ENCODE results near the gene CSF2RB.

The CSF2RB gene

DNA sequence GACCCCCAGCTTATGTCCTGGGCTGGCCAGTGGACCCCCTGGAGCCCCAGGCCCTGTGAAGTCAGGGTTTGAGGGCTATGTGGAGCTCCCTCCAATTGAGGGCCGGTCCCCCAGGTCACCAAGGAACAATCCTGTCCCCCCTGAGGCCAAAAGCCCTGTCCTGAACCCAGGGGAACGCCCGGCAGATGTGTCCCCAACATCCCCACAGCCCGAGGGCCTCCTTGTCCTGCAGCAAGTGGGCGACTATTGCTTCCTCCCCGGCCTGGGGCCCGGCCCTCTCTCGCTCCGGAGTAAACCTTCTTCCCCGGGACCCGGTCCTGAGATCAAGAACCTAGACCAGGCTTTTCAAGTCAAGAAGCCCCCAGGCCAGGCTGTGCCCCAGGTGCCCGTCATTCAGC lies 24.6 kb downstream of the CSF2RB start:
- DNase-seq: no peak

DNA sequence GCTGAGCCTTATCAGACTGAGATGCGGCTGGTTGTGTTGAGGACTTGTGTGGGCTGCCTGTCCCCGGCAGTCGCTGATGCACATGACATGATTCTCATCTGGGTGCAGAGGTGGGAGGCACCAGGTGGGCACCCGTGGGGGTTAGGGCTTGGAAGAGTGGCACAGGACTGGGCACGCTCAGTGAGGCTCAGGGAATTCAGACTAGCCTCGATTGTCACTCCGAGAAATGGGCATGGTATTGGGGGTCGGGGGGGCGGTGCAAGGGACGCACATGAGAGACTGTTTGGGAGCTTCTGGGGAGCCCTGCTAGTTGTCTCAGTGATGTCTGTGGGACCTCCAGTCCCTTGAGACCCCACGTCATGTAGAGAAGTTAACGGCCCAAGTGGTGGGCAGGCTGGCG lies 25.5 kb downstream of the CSF2RB start:
- no peak for DNase-seq

DNA sequence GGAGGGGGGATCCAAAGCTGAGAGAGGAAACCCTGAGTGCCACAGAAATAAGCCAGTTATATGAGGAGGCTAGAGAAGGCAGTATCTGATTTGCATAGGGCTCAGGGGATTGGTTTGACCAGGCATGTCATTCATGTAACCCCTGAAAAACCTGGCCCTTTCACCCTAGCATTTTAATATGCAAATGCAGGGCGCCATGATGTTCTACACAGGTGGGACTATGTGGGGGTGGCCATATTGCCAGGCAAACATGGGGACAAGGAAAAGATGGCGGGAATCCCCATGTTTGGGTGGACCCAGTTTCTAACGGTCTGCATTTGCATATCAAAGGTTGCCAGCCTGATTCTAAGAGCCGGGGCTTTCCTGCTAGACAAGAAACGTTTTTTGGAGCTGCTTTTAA lies 27.2 kb downstream of the CSF2RB start:
- DNase-seq: no peak

DNA sequence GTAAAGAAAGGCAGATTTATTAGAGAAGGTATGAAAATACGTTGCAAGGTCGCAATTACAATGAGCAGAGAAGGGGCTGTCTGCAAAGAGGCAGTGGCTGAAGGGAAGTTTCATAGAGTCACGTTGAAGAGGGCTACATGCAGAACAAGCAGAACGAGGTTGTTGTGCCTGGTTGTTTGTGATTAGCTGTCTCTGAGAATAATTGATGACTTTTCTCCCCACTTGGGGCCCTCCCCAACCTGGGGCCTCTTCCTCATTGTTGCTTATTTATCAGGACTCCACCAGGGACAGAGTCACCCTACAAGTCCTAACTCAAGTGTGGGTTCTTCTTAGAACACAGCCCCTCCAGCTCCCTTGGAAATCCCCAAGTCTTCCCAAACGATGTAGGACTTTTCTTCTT lies 29.1 kb downstream of the CSF2RB start:
- DNase-seq: no peak

DNA sequence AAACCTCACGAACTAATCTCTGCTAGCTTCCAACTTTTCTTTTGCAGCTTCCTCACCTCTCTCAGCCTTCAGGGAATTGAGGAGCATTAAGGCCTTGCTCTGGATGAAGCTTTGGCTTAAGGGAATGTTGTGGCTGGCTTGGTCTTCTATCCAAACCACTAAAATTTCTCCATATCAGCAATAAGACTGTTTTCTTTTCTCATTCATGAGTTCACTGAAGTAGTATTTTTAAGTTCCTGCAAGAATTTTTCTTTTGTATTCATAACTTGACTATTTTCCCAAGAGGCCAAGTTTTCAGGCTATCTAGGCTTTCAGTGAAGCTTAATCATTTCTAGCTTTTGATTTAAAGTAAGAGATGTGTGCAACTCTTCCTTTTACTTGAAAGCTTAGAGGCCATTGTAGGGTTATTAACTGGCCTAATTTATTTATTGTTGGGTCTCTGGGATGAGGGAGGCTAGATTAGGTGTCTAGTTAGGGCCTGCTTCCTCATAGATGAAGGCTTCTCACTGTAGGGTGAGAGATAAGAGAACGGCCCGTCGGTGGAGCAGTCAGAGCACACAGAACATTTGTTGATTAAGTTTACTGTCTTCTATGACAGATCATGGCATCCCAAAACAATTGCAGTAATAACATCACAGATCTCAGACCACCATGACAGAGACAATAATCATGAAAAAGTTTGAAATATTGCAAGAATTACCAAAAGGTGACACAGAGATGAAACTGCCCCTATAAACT lies 33.2 kb downstream of the CSF2RB start:
- DNase-seq: no peak

DNA sequence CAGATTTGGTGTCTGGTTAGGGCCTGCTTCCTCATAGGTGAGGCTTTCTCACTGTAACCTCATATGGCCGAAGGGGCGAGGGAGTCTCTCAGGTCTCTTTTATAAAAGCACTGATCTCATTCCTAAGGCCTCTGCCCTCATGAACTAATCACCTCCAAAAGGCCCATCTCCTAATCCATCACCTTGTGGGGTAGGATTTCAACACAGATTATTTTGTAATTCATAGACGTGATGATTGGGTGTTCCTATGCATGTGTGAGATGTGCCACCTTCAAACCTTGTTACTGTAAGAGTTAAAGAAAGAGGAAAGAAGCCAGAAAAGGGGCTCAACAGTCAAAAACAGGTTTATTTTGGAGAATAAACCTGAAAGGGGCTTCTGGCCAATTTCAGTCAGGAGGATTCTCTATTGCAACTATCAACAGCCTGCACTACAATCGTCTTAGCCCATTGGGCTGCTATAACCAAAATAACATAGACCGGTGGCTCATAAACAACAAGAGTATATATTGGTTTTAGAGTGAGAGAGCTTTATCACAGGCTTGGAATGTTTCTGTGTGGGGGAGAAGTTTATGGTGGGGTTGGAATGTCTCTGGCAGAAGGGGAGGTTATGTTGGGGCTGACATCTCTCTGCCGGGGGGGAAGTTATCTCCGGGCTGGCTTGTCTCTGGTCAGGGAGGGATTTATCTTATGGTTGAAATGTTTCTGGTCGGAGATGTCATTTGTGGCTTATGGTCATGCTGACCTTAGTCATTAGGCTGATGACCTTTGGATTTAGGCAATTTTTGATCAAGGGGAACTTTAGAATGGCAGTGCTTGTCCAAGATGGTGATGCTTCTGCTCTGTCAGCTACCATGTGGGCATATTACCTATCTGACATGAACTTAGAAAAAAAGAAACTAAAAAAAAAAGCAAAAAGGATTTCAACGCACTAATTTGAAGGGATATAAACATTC lies 35.1 kb downstream of the CSF2RB start:
- DNase-seq: no peak

DNA sequence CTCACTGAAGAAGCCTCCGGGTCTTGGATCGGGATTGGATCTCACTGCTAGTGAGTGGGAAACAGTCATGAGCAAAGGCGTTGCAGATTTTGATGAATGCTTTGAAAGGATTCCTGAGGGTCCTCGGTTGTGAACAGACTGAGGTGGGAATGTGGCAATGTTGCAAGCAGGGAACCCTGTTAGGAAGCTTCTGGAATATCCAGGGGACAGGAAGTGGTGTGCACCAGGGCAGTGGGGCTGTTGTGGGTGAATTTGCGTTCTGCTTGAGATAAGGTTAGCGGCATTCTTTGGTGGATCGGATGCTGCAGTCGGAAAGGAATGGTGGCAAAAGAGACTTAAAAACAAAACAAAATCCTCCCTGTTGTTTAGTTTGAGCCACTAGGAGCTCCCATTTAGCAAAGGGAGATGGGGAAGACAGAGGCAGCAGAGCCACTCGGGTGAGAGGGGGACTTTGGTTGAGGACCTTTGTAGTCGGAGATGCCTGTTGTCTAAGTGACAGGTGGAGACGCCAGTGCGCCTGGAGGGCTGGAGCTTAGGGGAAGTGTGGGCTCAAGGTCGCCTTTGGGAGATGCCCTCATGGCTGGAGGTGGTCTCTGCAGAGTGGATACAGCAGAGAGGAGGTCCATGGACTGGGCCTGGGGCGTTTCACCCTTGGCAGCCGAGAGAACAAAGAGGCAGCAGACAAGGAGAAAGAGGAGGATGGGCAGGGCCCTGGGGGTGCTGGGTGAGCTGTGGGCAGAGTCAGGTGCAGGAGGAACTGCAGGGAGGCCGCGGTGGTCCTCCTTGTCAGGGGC lies 37.6 kb downstream of the CSF2RB start:
- no peak for DNase-seq

DNA sequence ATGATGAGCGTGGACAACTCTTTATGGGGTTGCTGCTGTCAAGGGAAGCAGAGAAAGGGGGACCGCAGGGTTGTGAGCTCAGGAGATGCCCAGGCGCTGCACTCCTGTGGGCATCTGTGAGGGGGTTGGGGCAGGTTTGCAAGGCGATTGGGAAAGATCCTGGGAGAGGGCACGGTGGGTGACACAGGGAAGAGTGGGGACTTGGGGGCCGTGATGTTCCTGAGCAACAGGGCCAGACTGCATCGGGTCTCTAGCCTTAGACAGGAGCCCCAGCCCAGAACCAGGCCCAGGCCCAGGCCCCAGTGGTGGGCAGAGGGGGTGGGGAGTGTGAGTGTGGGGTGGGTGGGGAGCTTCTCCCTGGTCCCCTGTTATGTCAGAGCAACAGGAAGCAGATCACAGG lies 38.3 kb downstream of the CSF2RB start:
- no peak for DNase-seq

DNA sequence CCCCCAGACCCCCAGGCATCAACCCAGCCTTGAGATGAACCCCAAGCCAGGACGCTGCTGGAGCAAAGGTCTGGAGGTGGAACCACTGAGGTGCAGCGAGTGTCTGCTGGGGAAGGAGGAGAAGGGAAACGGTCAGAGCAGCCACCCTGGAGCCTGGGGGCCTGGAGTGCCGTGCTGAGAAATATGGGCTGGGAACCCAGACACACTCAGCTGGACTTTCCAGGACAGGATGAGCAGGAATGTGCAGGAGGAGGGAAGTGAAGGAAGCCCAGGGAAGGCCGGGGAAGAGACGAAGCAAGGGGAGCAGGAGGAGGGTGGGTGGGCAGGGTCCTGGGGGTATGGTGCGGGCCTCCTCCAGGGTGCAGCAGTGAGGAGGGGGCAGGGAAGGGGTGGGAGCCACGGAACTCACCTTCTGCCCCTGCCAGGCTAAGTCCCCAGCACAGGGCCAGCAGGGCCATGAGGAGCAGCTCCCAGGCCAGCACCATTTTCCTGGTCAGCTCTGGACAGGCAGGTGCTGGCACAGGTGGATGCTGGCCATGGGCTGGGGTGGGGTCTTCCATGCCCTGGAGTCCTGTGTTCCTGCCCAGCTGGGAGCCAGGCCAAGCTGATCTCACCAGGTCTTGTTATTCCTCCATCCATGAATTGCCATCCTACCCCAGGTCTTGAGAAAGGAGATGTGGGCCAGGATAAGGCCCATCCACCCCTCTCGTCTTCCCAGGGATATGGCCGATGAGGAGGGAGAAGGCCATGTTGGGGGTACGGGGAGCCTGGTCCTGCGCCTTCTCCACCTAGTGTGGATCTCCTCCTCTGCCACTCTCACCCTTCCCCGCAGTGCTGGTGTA lies 40.0 kb downstream of the CSF2RB start:
- no peak for DNase-seq

DNA sequence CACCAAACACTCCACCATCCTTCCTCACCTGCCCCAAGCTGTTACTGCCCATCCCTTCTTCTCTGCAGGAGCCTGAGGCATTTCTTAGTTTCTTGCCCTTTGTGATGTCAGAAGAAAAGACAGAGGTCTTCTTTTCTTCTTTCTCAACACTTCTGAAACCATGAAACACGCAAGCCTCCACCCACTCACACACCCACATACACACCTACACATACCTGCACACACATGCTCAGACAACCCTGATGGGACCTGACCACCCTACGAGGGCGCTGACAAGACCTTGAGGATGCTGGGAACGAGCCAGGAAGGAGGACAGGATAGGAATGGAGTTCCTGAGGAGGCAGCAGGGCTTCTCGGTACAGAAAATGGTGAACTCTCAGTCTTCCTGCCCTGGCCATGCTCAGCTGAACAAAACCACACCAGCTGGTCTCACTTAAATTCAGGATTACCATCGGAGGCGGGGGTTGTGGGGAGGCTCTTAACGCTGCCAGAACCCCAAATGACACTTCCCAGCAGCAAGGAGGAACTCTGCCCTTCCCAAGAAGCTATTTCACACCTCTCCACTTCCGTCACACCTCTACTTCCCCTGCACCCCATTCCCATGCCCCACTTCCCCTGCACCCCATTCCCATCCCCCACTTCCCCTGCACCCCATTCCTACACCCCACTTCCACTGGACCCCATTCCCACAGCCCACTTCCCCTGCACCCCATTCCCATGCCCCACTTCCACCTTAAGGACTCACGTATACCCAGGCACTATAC lies 41.0 kb downstream of the CSF2RB start:
- DNase-seq: no peak

DNA sequence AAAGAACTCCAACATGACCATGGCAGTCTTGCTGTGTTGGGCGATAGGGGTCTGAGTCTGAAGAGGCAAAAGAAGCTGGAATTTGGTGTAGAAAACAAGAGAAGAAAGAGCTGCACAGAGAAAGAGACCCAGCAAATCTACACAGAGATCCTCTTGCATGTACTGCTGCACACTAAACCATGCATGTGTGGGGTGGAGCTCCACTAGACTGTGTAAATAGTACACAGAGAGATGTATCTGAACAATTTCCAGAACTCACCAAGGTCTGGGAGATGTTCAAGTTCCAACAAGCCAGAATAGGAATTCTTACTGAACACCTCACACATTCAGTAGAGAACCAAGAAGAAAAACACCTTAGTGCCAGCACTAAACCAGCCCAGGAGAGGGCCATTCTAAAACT lies 42.3 kb downstream of the CSF2RB start:
- DNase-seq: no peak

DNA sequence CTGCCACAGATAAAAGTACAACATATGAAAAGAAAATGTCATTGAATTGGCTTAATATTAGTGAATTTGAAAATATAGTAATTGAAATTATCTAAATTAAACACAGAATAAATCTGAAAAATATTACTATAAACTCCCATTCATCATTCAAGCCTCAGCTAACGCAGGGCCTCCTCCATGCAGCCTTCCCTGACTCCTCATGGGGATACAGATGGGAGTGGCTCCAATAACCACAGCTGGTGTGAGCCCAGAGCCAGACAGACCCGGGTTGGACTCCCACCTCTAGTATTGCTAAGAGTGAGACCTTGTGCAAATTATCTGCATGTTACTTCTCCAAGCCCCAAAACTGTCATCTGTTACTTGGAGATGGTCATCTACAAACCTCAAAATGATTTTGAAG lies 44.9 kb downstream of the CSF2RB start:
- DNase-seq: no peak

DNA sequence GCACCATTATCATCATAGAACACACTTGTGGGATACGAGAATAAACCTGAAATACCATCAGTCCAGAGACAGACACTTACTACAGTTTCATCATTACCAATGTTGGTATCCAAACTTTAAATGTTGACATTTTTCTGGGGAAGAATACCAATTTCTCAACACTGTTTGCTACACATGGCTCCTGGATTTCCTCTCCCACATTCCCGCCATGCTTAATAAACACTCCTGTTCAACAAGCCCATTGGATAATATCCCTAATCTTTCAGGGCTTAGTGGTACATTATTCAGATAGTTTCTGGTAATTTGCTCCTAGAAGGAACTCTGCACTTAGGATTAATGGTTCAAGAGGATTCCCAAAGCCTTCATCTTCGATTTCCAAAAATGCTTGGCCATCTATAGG lies 48.2 kb downstream of the CSF2RB start:
- no peak for DNase-seq

DNA sequence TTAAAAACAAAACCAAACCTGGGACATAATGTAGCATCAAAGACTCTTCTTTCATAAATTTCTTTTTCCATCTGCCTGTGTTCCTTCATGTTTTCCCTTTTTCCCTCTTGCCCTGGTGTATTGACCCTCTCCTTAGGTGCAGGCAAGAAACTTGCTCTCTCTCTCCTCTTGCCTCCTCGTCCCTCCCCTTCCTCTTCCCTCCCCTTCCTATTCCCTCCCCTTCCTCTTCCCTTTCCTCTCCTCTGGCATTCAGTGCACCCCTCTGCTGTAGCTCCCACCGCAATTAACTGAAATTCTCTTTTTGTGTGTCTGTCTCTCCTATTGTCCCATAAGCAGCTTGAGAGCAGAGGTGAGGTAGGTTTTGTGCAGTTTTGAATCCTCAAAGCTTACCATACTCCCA lies 49.9 kb downstream of the CSF2RB start:
- no peak for DNase-seq

DNA sequence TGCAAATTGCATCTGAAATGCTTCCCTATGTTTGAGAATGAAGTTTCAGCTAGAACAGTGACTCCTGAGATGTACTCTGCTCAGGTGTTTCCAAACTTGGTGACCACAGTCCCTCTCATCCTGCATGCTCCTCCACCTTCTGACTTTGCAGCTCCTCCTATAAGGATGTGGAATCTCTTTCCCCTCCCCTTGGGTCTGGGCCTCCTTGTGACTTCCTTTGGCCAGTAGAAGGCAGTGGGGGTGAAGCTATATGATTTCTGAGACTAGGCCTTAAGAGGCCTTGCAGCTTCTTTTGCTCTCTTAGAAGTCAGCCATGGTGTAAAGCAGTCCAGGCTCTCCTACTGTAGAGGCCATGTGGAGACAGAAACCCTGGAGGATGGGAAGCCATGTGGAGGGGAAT lies 50.7 kb downstream of the CSF2RB start:
- no peak for DNase-seq

DNA sequence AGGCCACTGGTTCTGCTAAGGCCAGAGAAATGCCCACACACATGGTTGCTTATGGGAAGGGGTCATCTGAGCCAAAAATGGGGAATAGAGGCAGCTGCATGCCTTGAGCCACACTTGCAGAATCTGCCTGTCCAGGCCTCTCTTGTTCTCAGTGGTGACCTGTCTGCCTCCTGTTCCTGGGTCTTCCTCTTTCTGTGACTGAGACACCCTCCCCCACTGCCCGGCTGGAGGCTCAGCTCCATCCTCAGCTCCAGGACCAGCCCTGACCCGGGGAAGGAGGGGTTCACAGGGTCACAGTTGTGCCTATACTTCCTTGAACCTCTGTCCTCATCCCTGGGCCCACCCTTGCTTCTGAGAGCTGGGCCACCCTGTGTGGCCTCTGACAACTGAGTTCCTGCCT lies 52.3 kb downstream of the CSF2RB start:
- no peak for DNase-seq

DNA sequence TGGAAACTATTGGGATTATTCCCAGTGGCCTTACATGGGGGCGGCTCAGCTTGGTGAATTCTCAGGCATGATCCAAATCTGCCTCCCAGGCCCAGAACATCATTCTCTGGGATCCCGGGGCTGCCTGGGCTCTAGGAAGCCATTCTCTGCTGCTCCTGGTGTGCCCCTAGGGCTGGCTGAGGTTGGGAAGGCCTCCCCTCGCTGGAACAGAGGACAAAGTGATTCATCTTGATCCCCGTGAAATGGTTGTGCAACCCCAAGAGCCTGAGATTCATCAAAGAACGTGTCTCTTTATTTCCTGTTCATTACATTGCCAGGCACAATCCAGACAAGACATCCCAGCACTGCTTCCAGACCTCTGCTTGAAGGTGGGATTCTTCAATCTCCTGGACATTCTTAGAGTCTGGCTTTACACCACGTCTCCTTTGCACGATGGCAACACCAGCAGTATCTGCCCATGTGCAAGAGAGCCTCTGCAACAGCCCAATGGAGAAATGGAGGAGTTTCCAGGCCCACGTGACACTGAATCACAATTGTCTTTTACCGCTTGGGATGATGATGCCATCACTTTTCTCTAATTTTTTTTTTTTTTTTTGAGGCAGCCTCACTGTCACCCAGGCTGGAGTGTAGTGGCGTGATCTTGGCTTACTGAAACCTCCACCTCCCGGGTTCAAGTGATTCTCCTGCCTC lies 53.6 kb downstream of the CSF2RB start:
- DNase-seq: no peak

DNA sequence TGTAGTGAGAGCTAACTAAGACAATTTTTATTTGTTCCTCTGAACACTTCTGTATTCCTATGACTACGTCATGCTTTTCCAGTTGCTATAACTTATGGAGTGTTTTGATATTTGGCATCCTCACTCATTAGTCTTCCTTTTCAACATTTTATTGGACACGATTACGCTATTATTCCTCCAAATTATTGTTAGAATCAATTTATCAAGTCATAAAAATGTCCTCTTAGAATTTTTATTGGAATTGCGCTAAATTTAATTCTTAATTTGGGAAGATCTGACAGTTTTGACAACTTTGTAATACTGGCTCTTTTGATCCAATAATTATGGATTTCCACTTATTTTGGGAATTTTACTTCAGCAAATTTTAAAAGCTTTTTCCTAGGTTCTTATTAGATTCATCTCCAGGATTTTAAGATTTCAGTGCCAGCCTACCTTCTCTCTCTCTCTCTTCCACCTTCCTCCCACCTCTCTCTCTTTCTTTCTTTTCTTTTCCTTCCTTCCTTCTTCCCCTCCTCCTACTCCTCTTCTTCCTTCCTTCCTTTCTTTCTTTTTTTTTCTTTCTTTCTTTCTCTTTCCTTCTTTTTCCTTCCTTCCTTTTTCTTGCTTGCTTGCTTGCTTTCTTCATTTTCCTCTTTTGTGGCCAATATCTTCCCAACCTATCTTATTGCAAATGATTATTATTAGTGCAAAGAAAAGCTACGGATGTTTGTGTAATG lies 55.0 kb downstream of the CSF2RB start:
- no peak for DNase-seq

DNA sequence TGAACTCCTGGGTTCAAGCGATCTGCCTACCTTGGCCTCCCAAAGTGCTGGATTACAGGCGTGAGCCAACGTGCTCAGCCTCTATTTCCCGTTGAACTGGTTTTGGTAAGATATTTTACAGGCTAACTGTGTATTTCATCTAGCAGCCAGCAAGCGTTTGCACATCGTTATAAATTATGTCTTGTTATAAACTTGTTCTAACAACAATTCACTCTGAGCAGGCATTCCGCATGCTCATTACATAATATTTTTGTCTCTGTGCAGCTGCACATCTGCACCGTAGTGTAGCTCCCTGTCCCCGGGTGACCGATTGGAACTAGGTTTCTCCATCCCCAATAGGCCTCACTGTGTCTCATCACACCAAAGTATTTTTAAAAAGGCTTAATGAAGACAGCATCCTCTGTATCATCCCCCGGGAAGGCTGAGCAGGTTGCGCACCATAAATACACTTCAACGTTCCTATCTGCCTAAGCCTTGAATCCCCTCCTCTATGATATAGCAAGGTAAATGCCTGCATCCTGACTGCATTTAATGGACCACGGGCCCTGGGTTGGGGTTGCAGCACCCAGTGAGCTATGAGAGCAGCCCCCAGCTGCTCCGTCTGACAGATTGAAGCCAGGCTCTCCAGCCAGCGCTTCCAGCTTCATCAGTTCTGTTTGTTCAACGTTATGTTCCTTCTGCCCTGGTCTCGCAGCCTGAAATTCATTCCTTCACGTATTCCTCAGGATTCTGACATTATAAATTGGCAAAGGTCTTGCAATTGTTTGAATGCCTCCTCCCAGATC lies 58.1 kb downstream of the CSF2RB start:
- no peak for DNase-seq

DNA sequence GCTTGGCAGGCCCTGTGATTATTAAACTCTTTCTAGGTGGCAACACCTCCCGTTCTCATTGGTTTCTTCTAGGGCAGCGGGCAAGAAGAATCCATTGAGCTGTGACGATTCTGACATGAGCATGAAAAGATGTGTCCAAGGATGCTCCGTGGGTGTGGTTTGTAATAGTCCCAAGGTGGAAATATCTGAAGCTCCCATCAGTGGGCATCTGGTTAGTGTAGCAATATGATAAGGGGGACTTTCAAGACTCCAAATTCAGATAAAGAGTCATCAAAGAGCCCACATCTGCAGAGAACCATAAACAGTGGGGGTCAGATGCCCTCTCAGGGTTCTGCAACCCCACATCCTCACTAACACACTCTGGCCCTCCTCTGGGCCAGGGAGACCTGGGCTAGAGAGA lies 63.2 kb downstream of the CSF2RB start:
- no peak for DNase-seq

Data from NCI-H1930 (cell line).